HG03520 (cell line): ENCODE results near the gene SHISA8.
A peak's percentile ranks its signal among the peaks of the same experiment; 100 is the strongest.
"Not testable (repeated sequence)": the region's sequence is repeated elsewhere in the genome, so short reads cannot be mapped to it uniquely, and the experiment has no call there.

Source experiments
- ATAC-seq: cut with Tn5 transposase; IDR thresholded peaks from one replicate; pipeline ENCODE4 v1.9.1; 2021; ENCODE audit warnings: mild to moderate bottlenecking, moderate library complexity; ENCODE audit not compliant: unreplicated experiment

SHISA8 gene

DNA sequence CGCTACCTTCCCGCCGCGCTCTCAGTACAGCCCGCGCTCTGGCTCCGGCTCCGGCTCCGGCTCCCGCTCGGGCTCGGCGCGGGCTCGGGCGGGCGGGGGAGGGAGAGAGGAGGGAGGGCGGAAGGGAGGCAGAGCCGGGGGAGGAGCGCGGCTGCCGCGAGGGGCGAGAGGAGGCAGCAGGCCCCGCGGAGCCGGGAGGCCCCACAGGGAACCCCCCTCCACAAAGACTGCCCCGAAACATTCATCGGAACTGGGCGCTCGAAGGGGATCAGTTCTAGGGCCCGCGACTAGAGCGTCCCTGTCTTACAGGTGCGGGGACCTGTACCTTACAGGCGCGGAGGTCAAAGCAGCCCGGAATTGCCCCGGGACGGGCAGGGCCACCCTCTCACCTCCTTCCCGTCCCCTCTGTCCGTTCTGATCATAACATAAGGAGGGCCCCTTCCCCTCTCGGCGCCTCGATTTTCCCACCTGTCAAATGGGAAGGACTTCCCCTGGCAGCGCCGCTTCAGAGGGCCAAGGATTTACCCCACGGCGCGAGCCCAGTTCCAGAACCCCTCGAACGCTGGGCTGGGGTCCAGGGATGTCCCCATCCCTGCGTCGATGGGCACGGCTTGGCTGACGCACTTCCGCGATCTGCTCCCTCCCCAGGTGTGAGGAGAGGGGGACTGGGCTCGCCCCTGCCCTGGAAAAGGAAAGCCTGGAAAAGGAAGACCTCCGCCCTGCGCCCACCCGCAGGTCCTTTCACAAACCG, at the start of gene SHISA8:
Gene SHISA8 (minus strand): TSS at position 40 of the 751 bp plus-strand sequence. CDS start 407 bp downstream, outside the sequence.
- ATAC-seq: no peak

DNA sequence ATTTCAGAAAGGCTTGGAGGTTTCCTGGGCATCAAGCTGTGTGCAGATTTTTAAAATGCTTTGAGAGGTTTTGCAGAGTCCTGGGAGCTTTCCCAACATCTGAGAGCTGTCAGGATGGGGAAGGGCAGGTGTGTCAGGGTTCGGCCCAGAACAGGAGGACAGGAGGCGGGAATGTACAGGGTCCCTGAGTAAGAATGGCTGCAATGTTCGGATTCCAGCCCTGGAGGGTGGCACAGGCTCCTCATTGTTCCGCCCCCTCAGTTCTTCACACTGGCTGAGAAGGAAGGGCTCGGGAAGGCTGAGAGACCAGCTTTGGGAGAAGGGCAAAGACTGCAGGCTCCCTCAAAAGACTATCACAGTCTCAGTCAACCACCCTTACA, 49.2 kb upstream of the SHISA8 start:
- ATAC-seq: no peak

DNA sequence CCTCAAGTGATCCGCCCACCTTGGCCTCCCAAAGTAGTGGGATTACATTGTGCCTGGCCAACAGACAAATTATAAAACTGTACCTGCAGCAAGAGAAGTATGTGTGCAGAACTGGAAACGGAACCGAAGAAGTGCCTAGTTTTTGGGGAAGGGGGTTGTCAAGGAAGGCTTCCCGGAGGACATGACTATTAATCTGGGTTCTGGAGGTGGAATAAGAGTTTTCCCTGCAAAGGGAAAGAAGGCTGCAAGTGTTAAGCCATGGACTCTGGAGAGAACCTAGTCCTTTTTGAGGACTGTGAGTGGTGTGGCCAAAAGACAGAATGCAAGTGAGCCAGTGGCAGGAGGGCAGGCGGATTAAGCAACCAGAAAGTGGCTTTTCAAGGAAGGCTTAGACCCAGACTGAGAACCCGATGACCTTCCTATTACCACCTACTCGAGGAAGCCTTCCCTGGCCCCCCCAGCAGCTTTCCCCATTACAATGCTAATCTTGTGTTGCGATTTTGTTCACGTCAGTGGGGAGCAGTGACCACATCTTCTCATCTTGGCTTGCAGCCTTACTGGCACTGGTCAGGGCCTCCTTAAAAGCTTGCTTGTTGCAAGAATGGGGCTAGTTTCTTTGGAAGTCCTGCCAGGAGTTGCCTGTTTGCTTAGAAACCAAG, 48.7 kb upstream of the SHISA8 start:
- ATAC-seq: no peak

DNA sequence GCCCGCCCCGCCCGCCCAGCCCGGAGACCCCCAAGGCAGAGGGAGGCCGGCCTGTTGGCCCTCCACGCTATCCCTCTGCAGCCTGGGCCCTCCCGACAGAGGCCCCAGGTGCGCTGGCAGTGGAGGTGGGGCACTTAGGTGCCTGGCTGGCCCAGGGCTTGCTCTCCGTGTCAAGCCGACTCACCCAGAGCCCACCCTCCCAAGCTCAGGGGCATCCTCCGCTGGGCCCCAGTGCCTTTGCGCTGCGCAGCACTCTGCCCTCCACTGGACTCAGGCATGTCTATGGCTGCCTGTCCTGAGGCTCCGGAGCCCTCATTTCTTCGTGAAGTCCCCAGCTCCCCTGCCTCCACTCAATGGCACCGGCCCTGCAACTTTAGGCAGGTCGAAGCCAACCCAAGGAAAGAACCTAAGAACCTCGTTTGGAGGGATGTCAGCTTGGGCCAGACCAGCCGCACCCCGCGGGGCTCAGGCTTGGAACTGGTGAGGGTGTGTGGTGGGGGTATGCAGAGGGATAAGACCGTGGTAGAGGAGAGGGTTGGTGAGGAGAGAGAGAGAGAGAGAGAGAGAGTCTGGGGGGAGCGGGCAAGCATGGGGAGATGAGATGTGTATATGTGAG, 43.2 kb upstream of the SHISA8 start:
- ATAC-seq: no peak

DNA sequence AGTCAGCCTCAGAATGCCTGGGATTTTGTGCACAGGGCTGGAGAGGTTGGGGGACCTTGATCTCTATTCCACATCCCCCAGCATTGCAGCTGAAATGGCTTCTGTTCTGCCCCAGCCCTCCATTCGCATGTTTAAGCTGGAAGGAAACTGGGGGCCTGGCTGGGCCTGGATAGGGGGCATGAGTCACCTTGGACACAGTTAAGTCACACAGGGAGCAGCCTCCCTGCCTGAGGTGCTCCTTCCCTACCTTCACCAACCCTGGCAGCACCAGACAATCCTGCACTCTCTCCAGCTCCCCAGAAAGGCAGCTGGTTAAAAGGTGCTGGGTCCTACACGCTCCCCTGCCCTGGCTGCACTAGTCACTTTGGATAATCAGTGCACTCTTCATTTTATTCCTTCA, 37.8 kb upstream of the SHISA8 start:
- ATAC-seq: no peak

DNA sequence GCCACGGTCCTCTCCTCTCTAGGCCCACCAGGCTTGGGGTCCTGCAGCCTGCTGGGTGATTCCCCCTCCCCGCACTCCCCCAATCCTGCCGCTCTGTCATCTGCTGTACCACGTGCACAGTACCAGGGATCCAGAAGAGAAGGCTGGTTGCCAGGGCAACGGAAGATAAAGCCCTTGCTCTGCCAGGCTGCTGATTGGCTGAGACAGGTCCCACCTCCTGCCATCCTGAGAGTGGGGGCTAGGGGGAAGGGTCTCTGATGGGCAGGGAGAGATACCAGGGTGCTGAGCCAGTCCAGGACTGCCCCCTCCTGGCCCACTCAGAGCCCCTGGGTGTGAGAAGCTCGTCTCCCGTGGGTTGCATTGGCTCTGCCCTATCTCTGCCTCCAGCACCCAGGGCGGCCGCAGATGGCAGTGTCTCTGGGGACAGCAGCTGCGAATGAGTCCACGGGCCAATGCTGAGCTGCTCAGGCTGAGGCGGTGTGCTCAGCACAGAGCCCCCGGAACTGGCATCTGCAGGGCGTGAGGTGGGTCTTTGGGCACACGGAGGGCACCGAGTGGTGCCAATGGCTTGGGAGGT, 37.1 kb upstream of the SHISA8 start, which contains the start of gene SMIM45:
Gene SMIM45 (plus strand): TSS at position 253 of the 577 bp plus-strand sequence.
- ATAC-seq: no peak

DNA sequence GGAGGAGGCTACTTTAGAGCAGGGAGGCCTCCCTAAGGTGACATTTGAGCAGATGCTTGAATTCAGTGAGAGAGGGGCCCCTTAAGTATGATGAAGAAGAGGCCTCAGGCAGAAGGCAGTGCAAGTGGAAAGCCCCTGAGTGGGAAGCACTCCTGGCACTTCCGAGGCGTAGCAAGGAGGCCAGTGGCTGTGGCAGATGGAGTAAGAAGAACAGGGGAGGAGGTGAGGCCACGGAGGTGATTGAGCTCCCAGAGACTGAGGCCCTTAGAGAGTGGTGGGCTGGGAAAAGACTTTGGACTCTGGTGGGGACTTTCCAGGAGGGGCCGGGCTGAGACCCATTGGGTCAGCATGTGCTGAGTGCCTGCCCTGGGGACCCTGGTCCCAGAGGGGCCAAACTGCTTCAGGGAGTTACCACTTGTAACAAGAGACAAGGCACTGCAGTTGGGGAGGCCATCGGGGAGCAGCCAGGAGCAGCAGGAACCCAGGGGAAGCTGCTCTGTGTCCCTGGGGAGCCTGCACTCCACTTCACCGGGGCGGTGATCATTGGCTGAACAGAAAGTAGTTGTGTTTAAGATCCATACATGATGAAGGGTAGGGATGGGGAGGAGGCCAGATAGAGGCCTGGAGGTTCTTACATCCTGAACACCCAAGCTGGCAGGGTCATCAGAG, 34.6 kb upstream of the SHISA8 start:
- ATAC-seq: no peak

DNA sequence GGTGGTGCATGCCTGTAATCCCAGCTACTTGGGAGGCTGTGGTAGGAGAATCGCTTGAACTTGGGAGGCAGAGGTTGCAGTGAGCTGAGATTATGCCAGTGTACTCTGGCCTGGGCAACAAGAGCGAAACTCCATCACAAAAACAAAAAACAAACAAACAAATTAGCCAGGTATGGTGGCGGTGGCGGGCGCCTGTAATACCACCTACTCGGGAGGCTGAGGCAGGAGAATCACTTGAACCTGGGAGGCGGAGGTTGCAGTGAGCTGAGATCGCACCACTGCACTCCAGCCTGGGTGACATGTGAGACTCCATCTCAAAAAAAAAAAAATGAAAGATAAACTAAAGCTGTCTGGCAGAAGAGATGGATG, 34.0 kb upstream of the SHISA8 start:
- ATAC-seq: not testable (repeated sequence)

DNA sequence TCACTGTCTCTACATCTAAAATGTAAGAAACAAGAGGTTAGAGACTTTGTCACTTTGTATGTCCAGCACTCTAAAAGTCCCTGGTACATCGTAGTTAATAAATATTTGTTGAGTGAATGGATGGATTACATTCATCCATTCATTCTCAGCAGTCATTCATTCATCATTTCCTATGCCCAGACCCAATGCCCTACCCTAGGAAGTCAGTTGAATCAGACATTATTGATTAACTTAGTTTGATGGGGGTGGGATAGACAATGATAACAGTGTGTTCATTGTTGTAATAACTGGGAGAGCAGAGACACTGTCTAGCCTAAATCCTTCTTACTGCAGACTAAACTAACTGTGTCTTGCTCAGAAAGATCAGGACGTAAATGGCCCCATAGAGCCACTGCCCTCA, 33.3 kb upstream of the SHISA8 start:
- ATAC-seq: no peak

DNA sequence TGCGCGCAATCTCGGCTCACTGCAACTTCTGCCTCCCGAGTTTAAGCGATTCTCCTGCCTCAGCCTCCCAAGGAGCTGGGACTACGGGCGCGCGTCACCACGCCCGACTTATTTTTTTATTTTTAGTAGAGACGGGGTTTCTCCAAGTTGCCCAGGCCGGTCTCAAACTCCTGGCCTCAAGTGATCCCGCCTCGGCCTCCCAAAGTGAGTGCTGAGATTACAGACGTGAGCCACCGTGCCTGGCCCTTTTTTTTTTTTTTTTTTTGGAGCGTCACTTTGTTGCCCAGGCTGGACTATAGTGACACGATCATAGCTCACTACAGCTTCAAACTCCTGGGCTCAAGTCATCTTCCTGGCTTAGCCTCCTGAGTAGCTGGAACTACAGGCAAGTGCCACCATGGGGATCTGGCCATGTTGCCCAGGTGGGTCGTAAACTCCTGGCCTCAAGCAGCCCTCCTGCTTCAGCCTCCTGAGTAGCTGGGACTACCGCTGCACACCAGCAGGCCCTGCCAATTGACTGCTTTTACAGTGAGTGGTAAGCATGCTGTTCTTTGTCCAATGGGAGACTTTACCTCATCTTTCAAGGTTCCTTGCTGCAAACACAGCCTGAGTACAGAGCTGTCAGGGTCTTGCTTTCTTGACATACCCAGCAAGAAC, 32.7 kb upstream of the SHISA8 start:
- no peak for ATAC-seq

DNA sequence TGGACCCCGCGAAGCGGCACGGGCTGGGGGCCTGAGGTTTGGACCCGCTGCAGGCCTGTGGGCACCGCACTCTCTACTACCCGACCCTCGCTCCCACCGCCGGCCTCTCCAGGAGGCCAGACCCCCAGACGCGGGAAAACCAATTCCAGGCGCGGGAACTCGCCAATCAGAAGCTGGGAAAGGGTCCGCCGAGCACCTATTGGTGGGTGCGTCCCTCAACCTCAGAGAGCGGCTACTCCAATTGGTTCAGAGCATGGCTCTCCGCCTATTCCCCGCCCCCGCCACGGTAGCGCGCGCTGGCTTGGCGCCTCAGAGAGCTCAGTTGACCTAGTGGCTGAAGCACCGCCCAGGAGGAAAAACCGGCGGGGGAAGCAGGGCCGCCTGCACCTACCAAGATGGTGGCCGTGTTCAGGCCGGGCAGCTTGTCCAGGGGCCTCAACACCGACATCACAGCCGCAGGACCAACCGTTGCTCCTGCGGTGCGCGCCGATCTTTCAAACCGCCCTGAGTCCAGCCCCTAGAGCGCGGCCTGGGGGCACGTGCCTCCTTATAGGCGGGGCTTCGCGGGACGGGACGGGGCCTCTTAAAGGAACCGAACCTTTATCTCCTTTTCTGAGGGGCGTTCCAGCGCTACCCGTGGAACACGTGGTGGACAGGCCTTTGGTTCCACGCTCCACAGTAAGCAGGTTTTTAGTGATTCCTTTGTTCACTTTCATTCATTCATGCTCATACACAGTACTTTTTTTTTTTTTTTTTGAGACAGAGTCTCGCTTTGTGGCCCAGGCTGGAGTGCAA, 32.0 kb upstream of the SHISA8 start, which contains the start of gene CENPM:
Gene CENPM (minus strand): TSS at position 524 of the 795 bp plus-strand sequence. CDS start 76 bp downstream, at position 448.
- peak; percentile 74 for ATAC-seq

DNA sequence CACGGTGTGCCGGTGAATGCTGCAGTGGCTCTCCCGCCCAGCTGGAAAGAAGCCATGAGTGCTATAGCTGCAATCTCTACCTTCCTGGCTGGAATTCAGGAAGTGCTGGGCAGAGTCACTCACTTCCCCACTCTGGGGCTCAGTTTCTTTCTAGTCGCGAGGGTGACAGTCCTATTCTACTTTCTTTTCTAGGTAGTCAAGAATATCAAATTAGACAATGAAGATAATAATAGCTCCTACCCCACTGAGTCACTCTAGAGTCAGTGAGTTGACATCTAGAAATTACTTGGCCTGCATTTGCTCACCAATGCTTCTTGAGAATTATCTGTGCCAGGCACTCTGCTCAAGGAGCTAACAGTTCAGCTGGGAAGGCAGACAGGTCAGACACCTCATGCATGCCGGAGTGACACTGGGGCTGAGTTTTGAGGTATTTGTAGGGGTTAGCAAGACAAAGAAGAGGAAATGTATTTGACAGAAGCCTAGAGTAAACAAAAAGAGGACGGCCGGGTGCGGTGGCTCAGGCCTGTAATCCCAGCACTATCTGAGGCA, 28.9 kb upstream of the SHISA8 start:
- ATAC-seq: no peak

DNA sequence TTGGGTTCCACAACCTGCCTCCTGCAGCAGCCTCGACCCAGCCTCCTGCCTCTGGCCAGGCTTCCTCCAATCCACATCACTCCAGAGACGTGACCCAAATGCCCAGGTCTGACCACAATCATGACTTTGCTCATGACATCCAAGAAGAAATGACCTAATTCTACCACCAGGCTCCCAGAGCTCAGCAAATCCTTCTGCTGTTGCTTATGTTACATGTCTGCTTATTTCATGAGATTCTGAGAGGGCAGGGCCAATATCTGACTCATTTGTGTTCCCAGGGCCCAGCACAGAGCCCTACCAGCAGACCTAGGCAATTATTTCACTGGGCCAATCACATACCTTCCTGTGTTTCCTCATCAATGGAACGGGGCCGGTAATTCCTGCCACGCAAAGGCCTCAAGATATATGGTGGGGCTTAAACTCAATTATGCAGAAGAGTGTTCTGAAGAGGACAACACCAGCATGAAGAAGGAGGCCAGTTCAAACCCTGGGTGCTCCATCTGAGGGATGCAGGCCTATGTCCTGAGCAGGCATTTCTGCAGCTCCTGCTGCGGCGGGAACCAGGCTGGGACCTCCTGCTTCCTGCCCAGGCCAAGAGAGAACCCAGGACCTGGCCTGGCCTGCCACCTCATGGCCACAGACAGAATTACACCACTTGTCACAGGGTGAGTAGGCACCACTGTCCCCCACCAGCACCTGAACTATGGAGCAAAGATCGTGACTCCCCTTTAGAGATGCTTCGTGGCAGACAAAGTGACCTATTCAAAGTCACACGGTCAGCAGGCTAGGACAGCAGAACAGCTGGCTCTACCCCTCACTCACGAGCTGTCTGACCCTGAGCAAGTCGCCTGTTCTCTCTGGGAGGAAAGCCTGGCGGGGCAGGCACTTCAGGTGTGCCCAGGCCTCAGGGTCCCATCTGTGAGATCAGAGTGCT, 26.2 kb upstream of the SHISA8 start:
- peak; percentile 34 for ATAC-seq

DNA sequence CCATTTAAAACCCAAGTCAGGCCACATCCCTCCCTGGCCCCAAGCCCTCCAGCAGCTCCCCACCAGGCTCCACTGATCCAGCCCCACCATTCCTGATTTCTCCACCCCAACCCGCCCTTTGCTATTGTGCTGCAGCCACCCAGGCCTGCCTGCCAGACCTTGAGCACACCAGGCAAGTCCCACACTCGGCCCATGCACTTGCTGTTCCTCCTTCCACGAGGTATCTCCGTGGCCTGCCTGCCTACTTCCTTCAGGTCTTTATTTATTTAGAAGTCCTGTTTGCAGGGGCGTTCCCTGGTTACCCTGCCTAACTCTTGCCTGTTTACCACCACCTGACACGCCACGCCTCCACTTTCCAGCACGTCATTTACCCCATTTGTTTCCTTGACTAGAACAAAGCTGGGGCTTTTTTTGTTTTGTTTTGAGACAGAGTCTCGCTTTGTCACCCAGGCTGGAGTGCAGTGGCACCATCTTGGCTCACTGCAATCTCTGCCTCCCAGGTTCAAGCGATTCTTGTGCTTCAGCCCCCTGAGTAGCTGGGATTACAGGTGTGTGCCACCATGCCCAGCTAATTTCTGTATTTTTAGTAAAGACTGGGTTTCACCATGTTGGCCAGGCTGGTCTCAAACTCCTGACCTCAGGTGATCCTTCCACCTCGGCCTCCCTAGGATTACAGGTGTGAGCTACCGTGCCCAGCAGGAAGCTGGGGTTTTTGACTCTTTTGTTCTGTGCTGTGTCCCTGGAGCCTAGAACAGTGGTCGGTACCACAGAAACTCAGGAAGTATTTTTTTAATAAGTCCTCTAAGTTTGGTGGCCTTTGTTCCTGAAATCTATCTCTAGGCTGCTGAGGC, 25.3 kb upstream of the SHISA8 start:
- peak; percentile 49 for ATAC-seq

DNA sequence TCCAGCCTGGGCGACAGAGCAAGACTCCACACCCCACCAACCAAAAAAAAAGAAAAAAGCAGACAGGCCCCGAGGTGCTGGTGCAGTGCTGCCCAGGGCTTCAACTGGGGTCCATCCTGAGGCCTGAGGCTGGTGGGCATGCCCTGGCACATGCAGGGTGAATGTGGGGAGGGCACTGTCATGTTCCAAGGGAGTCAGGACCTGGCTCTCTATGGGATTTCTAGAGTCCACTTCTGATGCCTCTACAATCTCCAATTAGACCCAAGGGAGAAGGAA, 22.0 kb upstream of the SHISA8 start:
- no peak for ATAC-seq

DNA sequence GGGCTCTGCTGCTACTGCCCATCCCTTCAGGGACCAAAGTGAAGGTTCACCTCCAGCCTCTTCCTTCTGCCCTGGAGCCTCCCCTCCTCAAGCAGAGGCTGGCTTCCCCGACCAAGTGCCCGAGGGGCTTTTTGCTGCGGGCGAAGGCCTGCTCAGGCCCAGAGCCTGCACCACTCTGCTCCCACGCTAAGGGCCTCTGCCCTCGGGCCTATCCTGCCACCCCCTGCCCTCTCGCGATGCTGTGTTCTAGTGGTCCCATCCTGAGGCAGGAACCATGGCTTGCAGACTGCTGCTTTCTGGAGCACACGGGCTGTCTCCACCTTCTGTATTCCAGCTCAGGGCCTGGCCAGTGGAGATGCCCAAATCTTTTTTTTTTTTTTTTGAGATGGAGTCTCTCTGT, 20.6 kb upstream of the SHISA8 start:
- ATAC-seq: no peak

DNA sequence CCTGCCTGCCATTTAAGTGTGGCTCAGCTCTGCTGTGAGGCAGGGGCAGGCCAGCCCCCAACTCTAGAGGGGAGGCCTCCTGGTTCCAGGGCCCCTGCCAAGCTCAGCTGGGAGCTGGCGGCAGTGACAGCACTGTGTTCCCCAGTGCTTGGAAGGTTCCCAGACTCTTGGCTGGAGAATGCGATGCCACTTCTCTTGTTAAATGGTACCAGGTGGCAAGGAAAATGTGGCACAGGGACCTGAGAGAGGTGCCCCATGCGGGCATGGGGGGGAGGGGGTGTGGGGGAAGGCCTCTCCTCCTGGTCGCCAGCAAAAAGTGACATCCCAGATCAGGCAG, 20.1 kb upstream of the SHISA8 start:
- ATAC-seq: no peak
